HepG2 (cell line): Measurements from ENCODE around the gene APOC4. TPM values are rescaled to one million over a fixed set of nuclear protein-coding genes. Genes with fewer than 3 reads are reported as not detected.

Experiments used
- ATAC-seq: fragments of 200-7000 bp; cut with Tn5 transposase; 3 replicates; pipeline ENCODE4 v1.9.1; 2020; ENCODE audit warnings: mild to moderate bottlenecking, moderate library complexity
- BruUV-seq: library from RNA; stranded (reverse); fragments of 400-500 nt; replicated peaks from 2 replicates; lab custom pipeline; 2021; lab: Mats Ljungman, UMichigan
- CTCF ChIA-PET: fragments of 300-600 bp; formaldehyde crosslinking; extraction: SDS; loops from one replicate; lab custom pipeline; 2021; ENCODE audit warnings: low total read pairs, inconsistent platforms, low intra/inter-chr PET ratio; lab: Yijun Ruan, JAX
- POLR2A ChIA-PET: fragments of 350-600 bp; sonication (Branson Sonifier 250); formaldehyde crosslinking; loops from one replicate; lab custom pipeline; 2020; ENCODE audit warnings: antibody characterized with exemption, inconsistent platforms; lab: Yijun Ruan, JAX
- DNase-seq: peaks from one replicate; pipeline ENCODE4 v3.0.0-alpha.2; 2015; ENCODE audit warnings: low spot score
- FAIRE-seq: peaks from 3 replicates; lab custom pipeline; 2011; peaks lifted over from hg19 to GRCh38; lab: Jason Lieb, UNC
- H2AFZ ChIP-seq: one replicate; pipeline ENCODE4 v1.6.1; 2011; ENCODE audit warnings: low read length, inconsistent platforms
- H3K27ac ChIP-seq: fragments of 300-600 bp; 3 replicates; pipeline ENCODE4 v1.8.0; 2011; ENCODE audit warnings: mixed run types, mild to moderate bottlenecking, mixed read lengths, low read length, inconsistent platforms; ENCODE audit not compliant: insufficient read depth; ENCODE audit errors: extremely low read length
- H3K27me3 ChIP-seq, 2 experiments: fragments of 200-600 bp in 1 of 2; 2 replicates in 1 of 2; 3 replicates in 1 of 2; pipeline versions ENCODE4 v1.6.0 to v1.8.0; 2011; ENCODE audit warnings: low read length in 2 of 2, mild to moderate bottlenecking in 2 of 2, moderate library complexity in 2 of 2, inconsistent platforms in 1 of 2; ENCODE audit not compliant: insufficient read depth in 2 of 2, control insufficient read depth in 1 of 2
- H3K36me3 ChIP-seq, 2 experiments: fragments of 200-600 bp in 1 of 2; replicated peaks in 1 of 2; 2 replicates in 1 of 2; 3 replicates in 1 of 2; pipeline versions ENCODE4 v1.5.1 to v1.8.0; 2011; ENCODE audit warnings: low read length in 2 of 2, inconsistent platforms in 1 of 2; ENCODE audit not compliant: insufficient read depth in 2 of 2, control insufficient read depth in 1 of 2
- H3K4me1 ChIP-seq: 2 replicates; pipeline ENCODE4 v1.5.1; 2012; ENCODE audit warnings: low read length, inconsistent platforms; ENCODE audit not compliant: insufficient read depth
- H3K4me2 ChIP-seq: 2 replicates; pipeline ENCODE4 v1.6.0; 2011; ENCODE audit warnings: low read depth, low read length, inconsistent platforms
- H3K4me3 ChIP-seq, 3 experiments: fragments of 200-600 bp in 1 of 3; sonication (generic), shearing (Covaris generic) in 1 of 3; replicated peaks in 1 of 3; 2 replicates each; pipeline ENCODE4 v1.5.1; 2011 to 2016; ENCODE audit warnings: low read length in 3 of 3, inconsistent platforms in 2 of 3, low read depth in 2 of 3, mild to moderate bottlenecking in 2 of 3, control low read depth in 1 of 3, mixed read lengths in 1 of 3; ENCODE audit not compliant: insufficient read depth in 1 of 3
- H3K79me2 ChIP-seq: one replicate; pipeline ENCODE4 v1.6.1; 2011; ENCODE audit warnings: low read length, inconsistent platforms; ENCODE audit not compliant: insufficient read depth
- H3K9ac ChIP-seq: 2 replicates; pipeline ENCODE4 v1.6.0; 2011; ENCODE audit warnings: mild to moderate bottlenecking, low read depth, low read length, inconsistent platforms; ENCODE audit not compliant: insufficient read depth
- H3K9me3 ChIP-seq: 2 replicates; pipeline ENCODE4 v1.5.1; 2012; ENCODE audit warnings: mild to moderate bottlenecking, low read length
- H4K20me1 ChIP-seq: 2 replicates; pipeline ENCODE4 v1.6.0; 2011; ENCODE audit warnings: inconsistent platforms, mild to moderate bottlenecking, low read length, moderate library complexity; ENCODE audit not compliant: insufficient read depth
- AHR ChIP-seq: IDR thresholded peaks from 2 replicates; pipeline ENCODE4 v1.6.1; 2018; ENCODE audit warnings: missing genetic modification reagents, missing compliant biosample characterization
- ATF4 ChIP-seq, 2 experiments: fragments of 450-650 bp in 1 of 2; sonication (generic) in 1 of 2; formaldehyde crosslinking; IDR thresholded peaks; 2 replicates each; pipeline versions ENCODE4 v1.5.0 to v1.8.0; 2020 to 2022; ENCODE audit warnings: mild to moderate bottlenecking in 1 of 2, missing genetic modification reagents in 1 of 2
- CREB3 ChIP-seq: sonication (generic); formaldehyde crosslinking; IDR thresholded peaks from 2 replicates; pipeline ENCODE4 v1.5.0; 2020; ENCODE audit warnings: missing genetic modification reagents
- FUBP1 ChIP-seq: sonication (generic); formaldehyde crosslinking; IDR thresholded peaks from 2 replicates; pipeline ENCODE4 v1.5.1; 2020; ENCODE audit warnings: missing genetic modification reagents, mild to moderate bottlenecking, borderline replicate concordance
- IKZF4 ChIP-seq: sonication (generic); formaldehyde crosslinking; IDR thresholded peaks from 2 replicates; pipeline ENCODE4 v1.5.1; 2020; ENCODE audit warnings: borderline replicate concordance, mild to moderate bottlenecking, low read depth, missing genetic modification reagents; ENCODE audit errors: not compliant biosample characterization
- NBN ChIP-seq: fragments of 450-650 bp; conservative IDR thresholded peaks from 2 replicates; pipeline ENCODE4 v1.6.1; 2017
- NKX3-1 ChIP-seq: sonication (generic); formaldehyde crosslinking; IDR thresholded peaks from 2 replicates; pipeline ENCODE4 v1.5.0; 2020; ENCODE audit warnings: missing genetic modification reagents
- NR2F1 ChIP-seq, 2 experiments: fragments of 450-650 bp in 1 of 2; formaldehyde crosslinking in 1 of 2; IDR thresholded peaks; 2 replicates each; pipeline versions ENCODE4 v1.5.0 to v1.6.1; 2016 to 2020; ENCODE audit warnings: mild to moderate bottlenecking in 1 of 2, missing compliant biosample characterization in 1 of 2, missing genetic modification reagents in 1 of 2, moderate library complexity in 1 of 2
- POLR2A ChIP-seq, 2 experiments: IDR thresholded peaks; 2 replicates each; pipeline ENCODE4 v1.6.1; 2011; ENCODE audit warnings: low read depth in 2 of 2, low read length in 2 of 2, mild to moderate bottlenecking in 1 of 2, moderate library complexity in 1 of 2; ENCODE audit not compliant: insufficient read depth in 1 of 2
- RAD21 ChIP-seq: fragments of 450-650 bp; formaldehyde crosslinking; IDR thresholded peaks from 2 replicates; pipeline ENCODE4 v1.5.0; 2020; ENCODE audit warnings: mild to moderate bottlenecking
- YEATS2 ChIP-seq: sonication (generic); formaldehyde crosslinking; IDR thresholded peaks from 2 replicates; pipeline ENCODE4 v1.4.0; 2020; ENCODE audit warnings: missing genetic modification reagents, borderline replicate concordance
- ZBTB42 ChIP-seq: sonication (generic); formaldehyde crosslinking; IDR thresholded peaks from 2 replicates; pipeline ENCODE4 v1.5.0; 2020; ENCODE audit warnings: mild to moderate bottlenecking, missing genetic modification reagents
- ZMYM4 ChIP-seq: sonication (generic); formaldehyde crosslinking; IDR thresholded peaks from 2 replicates; pipeline ENCODE4 v1.8.1; 2023; ENCODE audit warnings: mild to moderate bottlenecking, missing genetic modification reagents
- ZNF225 ChIP-seq: sonication (generic); formaldehyde crosslinking; IDR thresholded peaks from 2 replicates; pipeline ENCODE4 v1.4.0; 2020; ENCODE audit warnings: mild to moderate bottlenecking, missing genetic modification reagents
- ZNF432 ChIP-seq: sonication (generic); formaldehyde crosslinking; IDR thresholded peaks from 2 replicates; pipeline ENCODE4 v1.5.0; 2020; ENCODE audit warnings: missing genetic modification reagents, mild to moderate bottlenecking, borderline replicate concordance
- ZNF549 ChIP-seq: sonication (generic); formaldehyde crosslinking; IDR thresholded peaks from 2 replicates; pipeline ENCODE4 v1.5.0; 2020; ENCODE audit warnings: missing genetic modification reagents
- ZNF598 ChIP-seq: sonication (generic); formaldehyde crosslinking; IDR thresholded peaks from 2 replicates; pipeline ENCODE4 v1.5.1; 2020; ENCODE audit warnings: mild to moderate bottlenecking, missing genetic modification reagents, borderline replicate concordance
- ZNF713 ChIP-seq: sonication (generic); formaldehyde crosslinking; IDR thresholded peaks from 2 replicates; pipeline ENCODE4 v1.4.0; 2020; ENCODE audit warnings: mild to moderate bottlenecking, missing genetic modification reagents
- WGBS: methylation state at CpG from one replicate; pipeline ENCODE4 v1.1.6; 2017; ENCODE audit warnings: low lambda C conversion rate; 5-methylcytosine and 5-hydroxymethylcytosine counted together
- in situ Hi-C: cut with HindIII; loops from 2 replicates; pipeline ENCODE4 v1.10.0; 2017; ENCODE audit warnings: low pct_unique_long_range_greater_than_20kb; ENCODE audit not compliant: extremely low pct_ligation_motif_present
- intact Hi-C: fragments of 100-400 bp; cut with micrococcal nuclease; formaldehyde crosslinking; loops from one replicate; pipeline ENCODE4 v1.10.0; 2022; ENCODE audit not compliant: unreplicated experiment
- polyA plus RNA-seq, 8 experiments: library from polyadenylated mRNA; depleted of rRNA in 3 of 8; stranded (reverse) in 7 of 8; unstranded in 1 of 8; fragments of >200 nt; fragmentation: Illumina TruSeq in 4 of 8; extraction: Trizol in 4 of 8; gene quantifications; 2 replicates each; pipeline versions ENCODE4 v1.2.1 to v1.2.3, GENCODE V29; 2011 to 2016; ENCODE audit warnings: low read depth in 4 of 8, missing spikeins in 1 of 8, mixed read lengths in 1 of 8; ENCODE audit not compliant: insufficient read depth in 1 of 8
- total RNA-seq, 5 experiments: library from RNA; depleted of rRNA; stranded (reverse); fragments of >200 nt; fragmentation: Illumina TruSeq; extraction: Trizol; gene quantifications; 2 replicates each; pipeline ENCODE4 v1.2.3, GENCODE V29; 2016; ENCODE audit warnings: low read depth in 1 of 5

Gene APOC4
- total and polyA plus RNA-seq, 2 of the 13 experiments (the other 11 are each of a cell fraction or from before 2014, with no cell fraction given): 0.46 TPM; not detected in 1

GRCh38 chr19:44904426-44904994, 37.5 kb upstream of the APOC4 start (continued):
- no peak for TF ChIP-seq IKZF4
- TF ChIP-seq YEATS2 (CRISPR knock-in tag): no peak
- peak; percentile 34 to 50; a peak in 3 of 4 replicates for TF ChIP-seq POLR2A (IDR thresholded peaks at IDR 0.05; ENCODE audit: insufficient read depth in 1 of 2, low read depth in 2 of 2, low read length in 2 of 2)
- no peak for TF ChIP-seq ZNF225 (CRISPR knock-in tag)
- no peak for TF ChIP-seq ATF4 (CRISPR knock-in tag; IDR thresholded peaks at IDR 0.05)
- TF ChIP-seq ZNF713 (CRISPR knock-in tag): no peak
- 0 out of 2 replicates have a peak, but pooled peaks have one; percentile 20 for TF ChIP-seq ZMYM4 (CRISPR knock-in tag)

GRCh38 chr19:44905437-44906160, 36.4 kb upstream of the APOC4 start, which contains the start of gene APOE:
TSS of gene APOE (plus strand) at chr19:44905796. CDS start at chr19:44906625, 829 bp downstream.
- FAIRE-seq (peak; percentile 78), ATAC-seq (peak; percentile 62), DNase-seq (peak; percentile 81)
- peak within 1 kb of the TSS; percentile 89 for H3K4me2 ChIP-seq
- intact Hi-C loops: loop anchor here (1.0 kb wide), 1 partner anchor 46 kb away; no protein-coding TSS in a partner anchor
- H3K4me1 ChIP-seq: peaks cover 57% of the 10 kb centered on the region
- CTCF ChIA-PET: interaction anchor here (3.6 kb wide), 1 partner anchor 46 kb away, joined by 51 read pairs; no protein-coding TSS in a partner anchor
- peak within 1 kb of the TSS; percentile 90 for H3K27ac ChIP-seq
- peaks cover 16 to 40% of the 10 kb centered on the region in 2 experiments for H3K36me3 ChIP-seq
- POLR2A ChIA-PET: interaction anchor here (0.6 to 14.7 kb wide), 26 partner anchors 9 to 287 kb away, joined by 3 to 317 read pairs (median 6); partner anchors contain the start of genes APOC1, APOC2, BCAM and CLASRP
- in situ Hi-C loops: no loop called here
- no peaks in the 10 kb centered on the region; a peak in 1 of 5 replicates for H3K27me3 ChIP-seq
- H3K4me3 ChIP-seq: peak within 1 kb of the TSS; percentile 82 to 93 (median 87)
- 0% methylated on average over 18 of the region's 20 CpGs for WGBS
- H4K20me1 ChIP-seq: peaks cover 14% of the 10 kb centered on the region
- peak within 1 kb of the TSS; percentile 87 for H3K9ac ChIP-seq
- BruUV-seq: TSS peak; percentile 85
- no peak within 1 kb of the TSS for H2AFZ ChIP-seq
- peaks cover 20% of the 10 kb centered on the region for H3K79me2 ChIP-seq
- H3K9me3 ChIP-seq: no peaks in the 10 kb centered on the region
- TF ChIP-seq CREB3 (CRISPR knock-in tag) (no peak), NBN (no peak), NR2F1 (CRISPR knock-in tag; IDR thresholded peaks at IDR 0.05) (peak in 1 of 2 experiments; percentile 20; a peak in 1 of 4 replicates), ZNF549 (CRISPR knock-in tag) (no peak), AHR (CRISPR knock-in tag) (no peak), RAD21 (CRISPR knock-in tag) (peak; percentile 19; the same call in 1 of the 2 replicates), NKX3-1 (CRISPR knock-in tag) (0 out of 2 replicates have a peak, but pooled peaks have one; percentile 15), ZNF598 (no peak), ZBTB42 (CRISPR knock-in tag) (0 out of 2 replicates have a peak, but pooled peaks have one; percentile 33), ZNF432 (no peak), FUBP1 (CRISPR knock-in tag) (no peak)
